ENCODE measurements around the gene PILRA. TPM values are rescaled to one million over a fixed set of nuclear protein-coding genes. Genes with fewer than 3 reads are reported as not detected.

PILRA gene
- total and polyA plus RNA-seq, 10 of the 15 experiments (the other 5 are each of a cell fraction or from before 2014, with no cell fraction given), result 6.6 to 43.3 (median 11.5) TPM

DNA sequence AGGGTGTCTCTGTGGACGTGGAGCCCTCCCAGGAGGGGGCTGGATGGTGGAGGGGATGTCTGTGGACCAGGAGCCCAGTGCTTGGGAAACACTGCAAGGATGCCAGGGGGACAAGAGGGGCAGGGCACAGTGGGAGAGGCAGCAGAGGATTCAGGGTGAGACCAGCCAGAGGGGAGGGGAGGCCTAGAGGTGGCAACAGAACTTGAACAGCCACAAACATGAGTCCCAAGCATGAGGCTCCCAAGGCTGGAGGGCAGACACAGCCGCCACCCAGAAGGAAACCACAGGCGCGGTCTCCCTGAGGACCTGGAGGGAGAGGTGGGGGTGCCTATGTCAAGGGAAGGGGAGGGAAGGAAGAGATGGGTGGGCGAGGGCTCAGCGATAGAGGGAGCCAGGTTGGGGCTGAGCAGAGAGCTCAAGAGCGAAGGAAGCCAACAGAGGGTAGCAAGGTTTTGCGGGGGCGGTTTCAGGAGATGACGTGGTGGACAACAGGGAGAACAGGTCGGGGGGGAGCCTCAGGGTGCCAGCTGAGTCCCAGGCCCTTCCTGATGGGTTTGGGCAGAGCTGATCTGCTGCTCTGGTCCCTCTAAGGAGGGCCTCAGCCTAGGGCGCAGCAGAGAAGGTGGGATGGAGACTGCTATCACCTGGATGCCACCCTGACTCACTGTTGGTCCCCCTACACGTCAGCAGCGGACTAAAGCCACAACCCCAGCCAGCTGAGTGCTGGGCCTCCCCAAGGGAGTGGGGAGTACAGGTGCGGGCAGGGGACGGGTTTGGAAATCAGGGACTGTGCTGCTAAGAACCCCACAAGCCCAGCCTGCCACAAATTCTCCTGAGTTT is 6.7 kb upstream of the PILRA start:
- Histone ChIP-seq H3K9ac (ENCODE audit: control insufficient read depth, insufficient read depth, low read length) (peak overlapping the region; percentile 65), H4K20me1 (ENCODE audit: control insufficient read depth, insufficient read depth) (no peaks in the 10 kb centered on the region), H3K27ac (ENCODE audit: control insufficient read depth, insufficient read depth) (peak overlapping the region; percentile 95), H3K4me1 (ENCODE audit: control insufficient read depth, insufficient read depth, low read length) (peaks cover 61% of the 10 kb centered on the region), H3K27me3 (replicated peaks in 1 of 2; ENCODE audit: control insufficient read depth in 2 of 2, insufficient read depth in 2 of 2, low read length in 1 of 2) (no peaks in the 10 kb centered on the region), H3K36me3 (ENCODE audit: control insufficient read depth in 2 of 2, insufficient read depth in 2 of 2, low read length in 1 of 2) (peaks cover under 1 to 11% of the 10 kb centered on the region in 2 experiments), H3K79me2 (ENCODE audit: control insufficient read depth, insufficient read depth, low read length) (no peaks in the 10 kb centered on the region), H2AFZ (ENCODE audit: control insufficient read depth, low read depth, low read length) (no peak overlapping the region; the same call in 1 of the 2 replicates), H3K4me2 (ENCODE audit: control insufficient read depth, insufficient read depth) (peak overlapping the region; percentile 74), H3K4me3 (0 out of 2 replicates have a peak overlapping the region, but pooled peaks have one; percentile 2), H3K9me3 (replicated peaks; ENCODE audit: control insufficient read depth, insufficient read depth, low read length) (no peaks in the 10 kb centered on the region)
- no TSS peak for BruUV-seq (replicated peaks)
- in situ Hi-C loops (cut with MboI) (no loop called here), intact Hi-C loops (cut with micrococcal nuclease; ENCODE audit: unreplicated experiment) (loop anchor here (2.0 to 10.0 kb wide), 2 partner anchors 40 to 178 kb away; no protein-coding TSS in a partner anchor)
- WGBS (ENCODE audit: insufficient coverage, insufficient replicate concordance, low lambda C conversion rate, missing lambda C conversion rate), result 6% methylated on average over 15 of the region's 16 CpGs
- POLR2A ChIA-PET, result interaction anchor here (0.8 to 1.9 kb wide), 8 partner anchors 62 to 173 kb away, joined by 3 to 8 read pairs (median 3); partner anchors contain the start of gene ZCWPW1
- RAD21 ChIA-PET (ENCODE audit: unreplicated experiment), result interaction anchor here (0.6 to 2.5 kb wide), 8 partner anchors 18 to 234 kb away, joined by 3 to 20 read pairs (median 4); no protein-coding TSS in a partner anchor
- SMC1A ChIA-PET (ENCODE audit: uncharacterized antibody, unreplicated experiment), result interaction anchor here (0.7 to 3.6 kb wide), 6 partner anchors 8 to 63 kb away, joined by 3 to 16 read pairs (median 4); no protein-coding TSS in a partner anchor
- ATAC-seq (peak; percentile 45), FAIRE-seq (no peak), DNase-seq (ENCODE audit: low read depth, low spot score) (peak; percentile 58)
- CTCF ChIA-PET, result interaction anchor here (0.7 to 3.3 kb wide), 4 partner anchors 29 to 234 kb away, joined by 3 to 39 read pairs (median 5); no protein-coding TSS in a partner anchor
- TF ChIP-seq MTA3 (IDR thresholded peaks at IDR 0.05; ENCODE audit: borderline replicate concordance, low read length), result peak; percentile 12; the same call in 1 of the 2 replicates
- no peak for TF ChIP-seq MEF2A (IDR thresholded peaks at IDR 0.05; ENCODE audit: insufficient read depth, low read depth, low read length)
- peak; percentile 81 for TF ChIP-seq CREB1 (IDR thresholded peaks at IDR 0.05; ENCODE audit: low read depth)
- TF ChIP-seq, protein P1, sequence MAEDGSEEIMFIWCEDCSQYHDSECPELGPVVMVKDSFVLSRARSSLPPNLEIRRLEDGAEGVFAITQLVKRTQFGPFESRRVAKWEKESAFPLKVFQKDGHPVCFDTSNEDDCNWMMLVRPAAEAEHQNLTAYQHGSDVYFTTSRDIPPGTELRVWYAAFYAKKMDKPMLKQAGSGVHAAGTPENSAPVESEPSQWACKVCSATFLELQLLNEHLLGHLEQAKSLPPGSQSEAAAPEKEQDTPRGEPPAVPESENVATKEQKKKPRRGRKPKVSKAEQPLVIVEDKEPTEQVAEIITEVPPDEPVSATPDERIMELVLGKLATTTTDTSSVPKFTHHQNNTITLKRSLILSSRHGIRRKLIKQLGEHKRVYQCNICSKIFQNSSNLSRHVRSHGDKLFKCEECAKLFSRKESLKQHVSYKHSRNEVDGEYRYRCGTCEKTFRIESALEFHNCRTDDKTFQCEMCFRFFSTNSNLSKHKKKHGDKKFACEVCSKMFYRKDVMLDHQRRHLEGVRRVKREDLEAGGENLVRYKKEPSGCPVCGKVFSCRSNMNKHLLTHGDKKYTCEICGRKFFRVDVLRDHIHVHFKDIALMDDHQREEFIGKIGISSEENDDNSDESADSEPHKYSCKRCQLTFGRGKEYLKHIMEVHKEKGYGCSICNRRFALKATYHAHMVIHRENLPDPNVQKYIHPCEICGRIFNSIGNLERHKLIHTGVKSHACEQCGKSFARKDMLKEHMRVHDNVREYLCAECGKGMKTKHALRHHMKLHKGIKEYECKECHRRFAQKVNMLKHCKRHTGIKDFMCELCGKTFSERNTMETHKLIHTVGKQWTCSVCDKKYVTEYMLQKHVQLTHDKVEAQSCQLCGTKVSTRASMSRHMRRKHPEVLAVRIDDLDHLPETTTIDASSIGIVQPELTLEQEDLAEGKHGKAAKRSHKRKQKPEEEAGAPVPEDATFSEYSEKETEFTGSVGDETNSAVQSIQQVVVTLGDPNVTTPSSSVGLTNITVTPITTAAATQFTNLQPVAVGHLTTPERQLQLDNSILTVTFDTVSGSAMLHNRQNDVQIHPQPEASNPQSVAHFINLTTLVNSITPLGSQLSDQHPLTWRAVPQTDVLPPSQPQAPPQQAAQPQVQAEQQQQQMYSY (CRISPR knock-in tag; IDR thresholded peaks at IDR 0.05), result no peak
- no peak; the same call in 1 of the 2 replicates for TF ChIP-seq FOXM1 (IDR thresholded peaks at IDR 0.05; ENCODE audit: low read depth, low read length)
- TF ChIP-seq NR2C2 (IDR thresholded peaks at IDR 0.05; ENCODE audit: borderline replicate concordance, control insufficient read depth, insufficient read length, low read depth), result no peak
- no peak for TF ChIP-seq SUZ12 (IDR thresholded peaks at IDR 0.05; ENCODE audit: unreplicated experiment)
- no peak for TF ChIP-seq ESRRA (IDR thresholded peaks at IDR 0.05; ENCODE audit: low read length)
- TF ChIP-seq TCF3 (IDR thresholded peaks at IDR 0.05; ENCODE audit: borderline replicate concordance, insufficient read depth, low read depth, low read length), result 0 out of 2 replicates have a peak, but pooled peaks have one; percentile 7
- TF ChIP-seq CBFB (IDR thresholded peaks at IDR 0.05; ENCODE audit: low read depth), result peak; percentile 65
- TF ChIP-seq, protein P2, sequence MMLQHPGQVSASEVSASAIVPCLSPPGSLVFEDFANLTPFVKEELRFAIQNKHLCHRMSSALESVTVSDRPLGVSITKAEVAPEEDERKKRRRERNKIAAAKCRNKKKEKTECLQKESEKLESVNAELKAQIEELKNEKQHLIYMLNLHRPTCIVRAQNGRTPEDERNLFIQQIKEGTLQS (IDR thresholded peaks at IDR 0.05; ENCODE audit: borderline replicate concordance, extremely low read depth, low read depth, low read length), result no peak
- no peak for TF ChIP-seq ZZZ3 (IDR thresholded peaks at IDR 0.05; ENCODE audit: control insufficient read depth, insufficient read length, low read depth)
- no peak for TF ChIP-seq STAT3 (IDR thresholded peaks at IDR 0.05; ENCODE audit: low read depth, low read length)
- no peak for TF ChIP-seq KAT2A (conservative IDR thresholded peaks at IDR 0.05; ENCODE audit: control insufficient read depth, low read depth, low read length)
- TF ChIP-seq CHD4 (IDR thresholded peaks at IDR 0.05), result no peak
- TF ChIP-seq POU2F2 (IDR thresholded peaks at IDR 0.05; ENCODE audit: borderline replicate concordance, low read depth, low read length), result no peak; the same call in 2 of the 3 replicates
- TF ChIP-seq MEF2B (IDR thresholded peaks at IDR 0.05; ENCODE audit: partially characterized antibody, poor library complexity, severe bottlenecking), result peak; percentile 72
- no peak for TF ChIP-seq SREBF1 (IDR thresholded peaks at IDR 0.05; ENCODE audit: low read length)
- peak; percentile 64 for TF ChIP-seq POLR2A (IDR thresholded peaks at IDR 0.05; ENCODE audit: low read depth, low read length)
- TF ChIP-seq GATAD2B (conservative IDR thresholded peaks at IDR 0.05; ENCODE audit: low read depth), result peak; percentile 71; the same call in 1 of the 2 replicates
